ENCODE results near the gene NSMF.

NSMF gene

GRCh38 chr9:137496601-137497375 lies 37.7 kb upstream of the NSMF start:
- no peak overlapping the region for H3K27ac Mint-ChIP-seq
- H3K4me1 Mint-ChIP-seq = peaks cover 8% of the 10 kb centered on the region
- H3K4me3 Mint-ChIP-seq = no peak overlapping the region
- DNase-seq (ENCODE audit: low spot score in 2 of 2) = no peak
- peaks cover 8% of the 10 kb centered on the region for H3K36me3 Mint-ChIP-seq
- H3K9me3 Mint-ChIP-seq = no peaks in the 10 kb centered on the region
- no peaks in the 10 kb centered on the region for H3K27me3 Mint-ChIP-seq
- no peak for ATAC-seq (ENCODE audit: low read depth)

DNA sequence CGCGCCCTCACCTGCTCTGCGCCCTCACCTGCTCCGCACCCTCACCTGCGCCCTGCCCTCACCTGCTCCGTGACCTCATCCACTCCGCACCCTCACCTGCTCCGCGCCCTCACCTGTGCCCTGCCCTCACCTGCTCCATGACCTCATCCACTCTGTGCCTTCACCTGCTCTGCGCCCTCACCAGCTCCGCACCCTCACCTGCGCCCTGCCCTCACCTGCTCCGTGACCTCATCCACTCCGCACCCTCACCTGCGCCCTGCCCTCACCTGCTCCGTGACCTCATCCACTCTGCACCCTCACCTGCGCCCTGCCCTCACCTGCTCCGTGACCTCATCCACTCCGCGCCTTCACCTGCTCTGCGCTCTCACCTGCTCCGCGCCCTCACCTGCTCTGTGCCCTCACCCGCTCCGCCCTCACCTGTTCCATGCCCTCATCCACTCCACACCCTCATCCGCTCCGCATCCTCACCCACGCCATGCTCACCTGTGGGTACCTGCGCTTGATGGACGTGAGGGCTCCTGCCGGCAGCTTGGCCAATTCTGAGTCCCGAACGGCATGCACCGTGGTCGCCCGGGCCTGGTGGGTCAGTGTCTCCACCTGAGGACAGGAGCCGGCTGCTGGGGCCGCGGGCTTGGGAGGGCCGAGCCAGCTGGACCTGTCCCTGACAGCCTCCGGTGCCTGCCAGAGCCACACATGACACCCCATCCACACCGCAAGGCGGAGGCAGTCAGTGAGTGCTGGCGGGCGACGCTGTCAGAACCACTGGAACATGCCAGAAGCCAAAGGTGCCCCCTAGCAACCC lies 35.6 kb upstream of the NSMF start:
- Mint-ChIP-seq H3K9me3 (no peaks in the 10 kb centered on the region), H3K4me1 (peaks cover 8% of the 10 kb centered on the region), H3K27me3 (no peaks in the 10 kb centered on the region), H3K27ac (no peak overlapping the region), H3K36me3 (peaks cover 9% of the 10 kb centered on the region), H3K4me3 (no peak overlapping the region)
- ATAC-seq (ENCODE audit: low read depth) = no peak
- DNase-seq (ENCODE audit: low spot score in 2 of 2) = no peak

DNA sequence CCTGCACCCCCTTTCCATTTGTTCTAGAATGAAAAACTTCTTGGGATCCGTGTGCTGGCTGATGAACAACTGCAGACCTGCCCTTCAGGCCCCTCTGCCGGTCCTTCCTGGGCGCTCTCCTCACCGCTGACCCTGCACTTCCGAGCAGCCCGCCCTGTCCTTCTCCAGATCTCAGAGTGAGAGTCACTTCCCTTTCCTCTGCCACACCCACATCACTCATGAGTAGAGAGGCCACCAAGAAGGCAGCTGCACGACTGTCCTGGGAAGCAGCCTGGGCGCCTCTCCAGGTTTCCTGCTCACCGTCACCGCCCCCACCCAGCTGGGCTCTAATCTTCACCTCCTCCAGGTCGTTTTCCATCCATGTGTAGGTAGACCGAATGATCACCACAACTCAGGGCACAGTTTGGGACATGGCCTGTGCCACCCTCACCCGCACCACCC lies 35.0 kb upstream of the NSMF start:
- Mint-ChIP-seq H3K27ac (no peak overlapping the region), H3K4me1 (peaks cover 7% of the 10 kb centered on the region), H3K9me3 (no peaks in the 10 kb centered on the region), H3K36me3 (peaks cover 9% of the 10 kb centered on the region), H3K27me3 (no peaks in the 10 kb centered on the region), H3K4me3 (no peak overlapping the region)
- no peak for ATAC-seq (ENCODE audit: low read depth)
- no peak for DNase-seq (ENCODE audit: low spot score in 2 of 2)

- Mint-ChIP-seq H3K27ac (no peak overlapping the region), H3K36me3 (peaks cover 5% of the 10 kb centered on the region), H3K4me3 (no peak overlapping the region)
Measured at GRCh38 chr9:137493364-137494103, 34.4 kb upstream of the NSMF start.

DNA sequence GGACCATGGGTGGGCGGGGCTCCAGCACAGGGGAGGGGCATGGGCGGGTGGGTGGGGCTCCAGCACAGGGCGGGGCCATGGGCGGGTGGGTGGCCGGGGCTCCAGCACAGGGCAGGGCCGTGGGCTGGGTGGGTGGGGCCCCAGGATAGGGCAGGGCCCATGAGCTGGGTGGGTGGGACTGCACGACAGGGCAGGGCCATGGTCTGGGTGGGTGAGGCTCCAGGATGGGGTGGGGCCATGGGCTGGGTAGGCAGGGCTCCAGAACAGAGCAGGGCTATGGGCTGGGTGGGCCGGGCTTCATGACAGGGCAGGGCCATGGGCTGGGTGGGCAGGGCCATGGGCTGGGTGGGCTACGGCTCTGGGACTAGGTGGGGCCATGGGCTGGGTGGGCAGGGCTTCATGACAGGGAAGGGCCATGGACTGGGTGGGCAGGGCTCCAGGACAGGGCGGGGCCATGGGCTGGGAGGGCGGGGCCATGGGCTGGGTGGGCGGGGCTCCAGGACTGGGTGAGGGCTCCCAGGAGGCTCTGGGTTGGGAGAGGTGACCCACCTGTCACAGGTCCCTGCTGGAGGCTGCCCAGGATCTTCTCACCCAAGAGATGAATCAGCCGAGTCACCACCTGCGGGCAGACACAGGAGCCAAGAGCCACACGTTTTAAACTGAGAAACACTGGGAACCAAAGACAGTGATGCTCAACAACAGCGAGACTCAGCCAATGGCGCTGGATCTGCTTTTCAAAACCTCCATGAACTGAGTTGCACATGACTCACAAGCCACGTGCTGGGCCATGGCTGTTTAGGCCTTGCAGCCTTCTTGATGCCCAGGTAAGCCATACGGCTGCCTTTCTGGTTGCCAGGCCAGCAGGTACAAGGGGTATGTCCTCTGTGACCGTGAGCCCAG lies 33.6 kb upstream of the NSMF start:
- no peak for DNase-seq (ENCODE audit: low spot score in 2 of 2)
- peak; percentile 46 for ATAC-seq (ENCODE audit: low read depth)

More at GRCh38 chr9:137493364-137494103, 34.4 kb upstream of the NSMF start:
- no peak for DNase-seq (ENCODE audit: low spot score in 2 of 2)
- H3K27me3 Mint-ChIP-seq = no peaks in the 10 kb centered on the region
- no peaks in the 10 kb centered on the region for H3K9me3 Mint-ChIP-seq
- H3K4me1 Mint-ChIP-seq = peaks cover 3% of the 10 kb centered on the region
- ATAC-seq (ENCODE audit: low read depth) = no peak

DNA sequence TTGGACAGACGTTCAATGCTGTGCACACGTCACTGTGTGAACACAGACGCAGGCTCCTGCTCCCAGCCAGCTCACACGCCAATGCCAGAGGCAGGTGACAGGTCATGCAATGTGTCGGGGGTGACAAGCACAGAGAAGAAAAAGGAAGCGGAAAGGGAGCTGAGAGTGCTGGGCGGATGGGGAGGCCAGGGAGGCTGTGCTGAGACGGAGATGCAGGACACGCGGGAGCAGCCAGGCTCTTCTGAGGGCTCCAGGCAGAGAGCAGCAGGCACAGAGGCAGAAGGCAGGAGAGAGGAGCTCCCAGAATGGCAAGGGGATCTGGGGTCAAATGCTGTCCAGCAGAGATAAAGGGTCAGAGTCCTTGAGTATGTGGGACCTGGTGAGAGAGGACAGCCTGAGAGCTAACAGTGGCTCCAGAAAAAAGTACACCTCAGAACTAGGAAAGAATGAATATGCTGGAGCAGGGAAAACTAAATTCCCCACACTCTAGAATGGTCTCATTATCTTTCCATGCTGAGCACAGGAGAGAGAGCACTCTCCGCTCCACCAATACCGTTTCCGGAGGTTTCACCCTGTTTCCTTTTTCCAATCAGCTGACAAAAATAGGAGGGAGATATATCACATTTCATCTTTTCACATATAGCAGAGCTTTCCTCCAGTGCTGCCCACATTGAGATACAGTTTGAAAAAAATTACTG lies 32.8 kb upstream of the NSMF start:
- no peaks in the 10 kb centered on the region for H3K27me3 Mint-ChIP-seq

More for the DNA sequence above, 33.6 kb upstream of the NSMF start:
- Mint-ChIP-seq H3K9me3 (no peaks in the 10 kb centered on the region), H3K4me3 (no peak overlapping the region), H3K27me3 (no peaks in the 10 kb centered on the region), H3K27ac (no peak overlapping the region), H3K36me3 (peaks cover 5% of the 10 kb centered on the region), H3K4me1 (peaks cover 3% of the 10 kb centered on the region)

GRCh38 chr9:137490532-137491186 lies 31.5 kb upstream of the NSMF start:
- DNase-seq (ENCODE audit: low spot score in 2 of 2) = no peak
- Mint-ChIP-seq H3K27ac (no peak overlapping the region), H3K27me3 (no peaks in the 10 kb centered on the region), H3K36me3 (peaks cover 5% of the 10 kb centered on the region), H3K4me3 (no peak overlapping the region), H3K4me1 (peaks cover 3% of the 10 kb centered on the region), H3K9me3 (no peaks in the 10 kb centered on the region)
- no peak for ATAC-seq (ENCODE audit: low read depth)

More for the DNA sequence above, 32.8 kb upstream of the NSMF start:
- H3K4me1 Mint-ChIP-seq = peaks cover 3% of the 10 kb centered on the region
- H3K36me3 Mint-ChIP-seq = peaks cover 5% of the 10 kb centered on the region
- DNase-seq (ENCODE audit: low spot score in 2 of 2) = no peak
- no peak overlapping the region for H3K27ac Mint-ChIP-seq
- no peak overlapping the region for H3K4me3 Mint-ChIP-seq
- no peaks in the 10 kb centered on the region for H3K9me3 Mint-ChIP-seq
- no peak for ATAC-seq (ENCODE audit: low read depth)

DNA sequence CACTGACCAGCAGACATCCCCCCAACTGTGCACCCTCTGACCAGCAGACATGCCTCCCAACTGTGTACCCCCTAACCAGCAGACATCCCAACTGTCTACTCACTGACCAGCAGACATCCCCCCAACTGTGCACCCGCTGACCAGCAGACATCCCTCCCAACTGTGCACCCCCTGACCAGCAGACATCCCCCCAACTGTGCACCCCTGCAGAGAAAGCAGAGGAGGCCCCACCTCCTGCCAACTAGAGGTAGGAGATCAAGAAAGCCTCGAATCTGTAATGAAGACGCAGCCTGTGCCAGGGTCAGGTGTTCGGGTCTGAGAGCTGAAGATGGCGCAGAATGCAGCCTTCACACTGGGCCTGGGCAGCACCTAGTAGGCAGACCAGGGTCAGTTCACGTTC lies 29.8 kb upstream of the NSMF start:
- peaks cover 3% of the 10 kb centered on the region for H3K36me3 Mint-ChIP-seq
- no peaks in the 10 kb centered on the region for H3K27me3 Mint-ChIP-seq
- no peak overlapping the region for H3K4me3 Mint-ChIP-seq
- no peaks in the 10 kb centered on the region for H3K4me1 Mint-ChIP-seq
- no peak for DNase-seq (ENCODE audit: low spot score in 2 of 2)
- ATAC-seq (ENCODE audit: low read depth) = no peak
- no peaks in the 10 kb centered on the region for H3K9me3 Mint-ChIP-seq
- H3K27ac Mint-ChIP-seq = no peak overlapping the region

DNA sequence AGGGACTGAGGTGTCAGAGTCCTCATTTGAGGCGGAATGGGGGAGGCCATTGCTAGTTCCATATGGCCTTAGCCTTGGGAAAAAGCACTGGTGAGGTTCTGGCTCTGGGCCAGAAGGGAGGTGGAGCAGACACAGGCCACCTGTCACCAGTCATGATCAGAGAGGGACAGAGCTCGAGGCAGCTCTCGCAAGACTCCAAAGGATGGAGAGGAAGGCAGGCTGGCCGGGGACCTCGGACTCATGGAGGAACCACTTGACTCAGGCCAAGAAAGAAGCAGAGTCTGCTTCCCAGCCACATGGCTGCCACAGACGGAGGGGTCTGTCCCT lies 29.2 kb upstream of the NSMF start:
- no peak for DNase-seq (ENCODE audit: low spot score in 2 of 2)
- no peak overlapping the region for H3K4me3 Mint-ChIP-seq
- ATAC-seq (ENCODE audit: low read depth) = no peak
- H3K4me1 Mint-ChIP-seq = no peaks in the 10 kb centered on the region
- H3K27ac Mint-ChIP-seq = no peak overlapping the region
- H3K9me3 Mint-ChIP-seq = no peaks in the 10 kb centered on the region
- H3K27me3 Mint-ChIP-seq = no peaks in the 10 kb centered on the region
- H3K36me3 Mint-ChIP-seq = peaks cover 3% of the 10 kb centered on the region

- Mint-ChIP-seq H3K4me3 (no peak overlapping the region), H3K4me1 (no peaks in the 10 kb centered on the region), H3K27me3 (no peaks in the 10 kb centered on the region), H3K9me3 (no peaks in the 10 kb centered on the region), H3K36me3 (peaks cover 3% of the 10 kb centered on the region), H3K27ac (no peak overlapping the region)
- ATAC-seq (ENCODE audit: low read depth) (no peak), DNase-seq (ENCODE audit: low spot score in 2 of 2) (no peak)
Measured at GRCh38 chr9:137487454-137488326, 28.6 kb upstream of the NSMF start.

- no peaks in the 10 kb centered on the region for H3K4me1 Mint-ChIP-seq
- H3K4me3 Mint-ChIP-seq = no peak overlapping the region
- H3K27me3 Mint-ChIP-seq = no peaks in the 10 kb centered on the region
- no peak overlapping the region for H3K27ac Mint-ChIP-seq
- ATAC-seq (ENCODE audit: low read depth) (no peak), DNase-seq (ENCODE audit: low spot score in 2 of 2) (no peak)
- peaks cover 3% of the 10 kb centered on the region for H3K36me3 Mint-ChIP-seq
- no peaks in the 10 kb centered on the region for H3K9me3 Mint-ChIP-seq
Measured at GRCh38 chr9:137486545-137487453, 27.7 kb upstream of the NSMF start.

All from memory B cell (primary cell).